ENCODE data around the gene TPT1.

The TPT1 gene

DNA sequence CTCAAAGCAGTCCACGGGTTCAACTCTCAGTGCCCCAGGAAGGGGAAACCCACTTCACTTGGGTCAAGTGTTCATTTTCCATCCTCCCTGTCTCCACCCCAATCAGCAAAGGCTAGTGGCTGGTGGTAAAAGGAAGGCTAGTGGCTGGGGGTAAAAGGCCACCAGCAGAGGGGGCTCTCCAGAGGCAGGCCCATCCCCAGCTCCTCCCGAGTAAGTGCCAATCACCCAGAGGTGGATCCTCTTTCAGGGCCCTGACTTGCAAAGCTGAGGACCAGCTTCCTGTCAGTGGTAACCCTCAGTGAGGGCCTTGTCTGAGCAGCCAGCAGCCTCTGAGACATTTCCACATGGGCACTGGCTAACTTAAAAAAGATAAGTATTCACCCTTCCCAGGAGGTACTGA, 22.0 kb upstream of the TPT1 start:
- no peak for DNase-seq (ENCODE audit: extremely low read depth, low read depth)
- no peak overlapping the region for H3K4me3 ChIP-seq (replicated peaks; ENCODE audit: low read depth, low read length)
- TF ChIP-seq, protein P1, sequence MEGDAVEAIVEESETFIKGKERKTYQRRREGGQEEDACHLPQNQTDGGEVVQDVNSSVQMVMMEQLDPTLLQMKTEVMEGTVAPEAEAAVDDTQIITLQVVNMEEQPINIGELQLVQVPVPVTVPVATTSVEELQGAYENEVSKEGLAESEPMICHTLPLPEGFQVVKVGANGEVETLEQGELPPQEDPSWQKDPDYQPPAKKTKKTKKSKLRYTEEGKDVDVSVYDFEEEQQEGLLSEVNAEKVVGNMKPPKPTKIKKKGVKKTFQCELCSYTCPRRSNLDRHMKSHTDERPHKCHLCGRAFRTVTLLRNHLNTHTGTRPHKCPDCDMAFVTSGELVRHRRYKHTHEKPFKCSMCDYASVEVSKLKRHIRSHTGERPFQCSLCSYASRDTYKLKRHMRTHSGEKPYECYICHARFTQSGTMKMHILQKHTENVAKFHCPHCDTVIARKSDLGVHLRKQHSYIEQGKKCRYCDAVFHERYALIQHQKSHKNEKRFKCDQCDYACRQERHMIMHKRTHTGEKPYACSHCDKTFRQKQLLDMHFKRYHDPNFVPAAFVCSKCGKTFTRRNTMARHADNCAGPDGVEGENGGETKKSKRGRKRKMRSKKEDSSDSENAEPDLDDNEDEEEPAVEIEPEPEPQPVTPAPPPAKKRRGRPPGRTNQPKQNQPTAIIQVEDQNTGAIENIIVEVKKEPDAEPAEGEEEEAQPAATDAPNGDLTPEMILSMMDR (IDR thresholded peaks at IDR 0.05; ENCODE audit: low read depth, low read length, missing control alignments) = peak; percentile 20

DNA sequence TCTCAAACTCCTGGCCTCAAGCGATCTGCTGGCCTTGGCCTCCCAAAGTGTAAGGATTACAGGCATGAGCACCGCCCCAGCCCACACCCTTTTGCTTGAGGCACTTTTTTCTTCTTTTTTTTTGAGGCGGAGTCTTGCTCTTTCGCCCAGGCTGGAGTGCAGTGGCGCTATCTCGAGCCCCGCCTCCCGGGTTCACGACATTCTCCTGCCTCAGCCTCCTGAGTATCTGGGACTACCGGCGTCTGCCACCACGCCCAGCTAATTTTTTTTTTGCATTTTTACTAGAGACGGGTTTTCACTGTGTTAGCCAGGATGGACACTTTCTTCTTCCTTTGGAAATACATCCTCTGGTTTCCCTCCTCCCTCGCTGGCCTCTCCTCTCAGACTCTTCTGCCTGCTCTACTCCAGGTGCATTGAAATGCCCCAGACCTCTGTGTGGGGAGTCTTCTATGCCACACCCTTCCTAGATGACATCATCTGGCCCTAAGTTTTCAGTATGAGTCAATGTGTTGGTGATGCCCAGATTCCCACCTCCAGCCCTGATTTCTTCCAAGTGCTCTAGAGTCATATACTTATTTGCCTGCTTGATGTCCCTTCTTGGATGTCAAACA, 20.7 kb upstream of the TPT1 start:
- H3K4me3 ChIP-seq (replicated peaks; ENCODE audit: low read depth, low read length) = no peak overlapping the region
- TF ChIP-seq, protein P1 (IDR thresholded peaks at IDR 0.05; ENCODE audit: low read depth, low read length, missing control alignments) = no peak
- DNase-seq (ENCODE audit: extremely low read depth, low read depth) = no peak

DNA sequence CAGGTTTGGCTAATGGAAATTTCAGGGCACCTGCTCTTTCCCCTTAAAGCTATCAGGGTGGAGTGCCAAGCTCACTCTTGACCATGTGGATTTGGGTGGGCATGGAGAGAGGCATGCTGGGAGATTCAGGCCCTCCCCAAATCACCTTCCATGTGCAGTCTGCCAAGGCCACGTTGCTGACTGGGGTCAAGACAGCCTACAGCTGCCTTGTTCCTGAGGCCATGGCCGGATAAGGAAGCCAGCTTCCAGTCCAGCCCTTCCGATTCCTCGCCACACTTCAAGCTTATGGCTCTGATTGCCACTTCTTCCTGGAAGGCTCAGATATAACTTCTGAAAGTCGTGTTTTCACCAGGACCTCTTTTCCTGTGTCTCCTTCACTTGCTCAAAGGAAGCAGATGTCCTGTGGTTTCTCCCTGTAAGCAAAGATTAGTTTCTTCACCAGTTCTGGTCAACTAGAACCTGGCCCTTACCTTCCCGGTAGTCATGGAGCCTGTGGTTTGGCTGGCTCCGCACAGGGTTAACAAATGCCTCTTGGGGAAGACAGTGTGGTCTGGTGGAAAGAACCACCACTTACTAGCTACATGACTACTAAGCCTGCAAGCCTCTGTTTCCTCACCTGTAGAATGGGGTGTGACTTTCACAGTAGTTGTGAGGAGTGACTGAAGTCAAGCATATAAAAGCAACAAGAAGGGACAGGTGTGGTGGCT, 16.1 kb upstream of the TPT1 start:
- H3K4me3 ChIP-seq (replicated peaks; ENCODE audit: low read depth, low read length) = no peak overlapping the region
- TF ChIP-seq, protein P1 (IDR thresholded peaks at IDR 0.05; ENCODE audit: low read depth, low read length, missing control alignments) = no peak
- DNase-seq (ENCODE audit: extremely low read depth, low read depth) = no peak

DNA sequence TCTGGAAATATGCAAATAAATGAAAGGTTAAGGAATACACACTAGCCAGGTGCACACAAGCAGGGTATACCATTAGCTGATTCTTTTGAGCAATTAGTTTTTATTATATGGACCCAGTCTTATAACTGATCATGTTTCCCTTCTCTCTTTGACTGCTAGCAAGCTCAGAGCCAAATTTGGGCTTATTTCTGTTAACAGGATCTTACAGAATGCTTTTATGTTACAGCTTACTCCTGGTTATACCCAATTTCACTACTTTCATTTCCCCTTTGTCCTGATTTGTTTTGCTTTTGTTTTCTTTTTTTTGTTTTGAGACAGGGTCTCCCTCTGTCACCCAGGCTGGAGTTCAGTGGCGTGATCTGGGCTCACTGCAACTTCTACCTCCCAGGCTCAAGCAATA, 12.9 kb upstream of the TPT1 start:
- DNase-seq (ENCODE audit: extremely low read depth, low read depth) = no peak
- TF ChIP-seq, protein P1 (IDR thresholded peaks at IDR 0.05; ENCODE audit: low read depth, low read length, missing control alignments) = no peak

DNA sequence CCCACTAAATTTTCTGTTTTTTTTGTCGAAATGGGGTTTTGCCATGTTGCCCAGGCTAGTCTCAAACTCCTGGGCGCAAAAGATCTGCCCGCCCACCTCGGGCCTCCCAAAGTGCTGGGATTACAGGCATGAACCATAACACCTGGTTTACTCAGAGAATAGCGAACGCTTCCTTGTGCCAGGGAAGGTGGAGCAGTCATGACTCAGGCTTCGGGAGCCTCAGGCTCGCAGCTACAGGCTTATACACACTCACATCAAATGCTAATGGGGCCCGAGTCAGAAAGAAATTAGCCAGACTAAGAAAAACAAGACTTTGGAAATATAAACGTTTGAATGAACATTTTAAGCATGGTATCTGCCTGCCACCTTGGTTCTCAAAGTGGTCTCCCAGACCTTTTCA, 11.0 kb upstream of the TPT1 start:
- no peak overlapping the region for H3K4me3 ChIP-seq (replicated peaks; ENCODE audit: low read depth, low read length)
- TF ChIP-seq, protein P1 (IDR thresholded peaks at IDR 0.05; ENCODE audit: low read depth, low read length, missing control alignments) = no peak
- no peak for DNase-seq (ENCODE audit: extremely low read depth, low read depth)

More for the DNA sequence above, 12.9 kb upstream of the TPT1 start:
- no peak overlapping the region for H3K4me3 ChIP-seq (replicated peaks; ENCODE audit: low read depth, low read length)

DNA sequence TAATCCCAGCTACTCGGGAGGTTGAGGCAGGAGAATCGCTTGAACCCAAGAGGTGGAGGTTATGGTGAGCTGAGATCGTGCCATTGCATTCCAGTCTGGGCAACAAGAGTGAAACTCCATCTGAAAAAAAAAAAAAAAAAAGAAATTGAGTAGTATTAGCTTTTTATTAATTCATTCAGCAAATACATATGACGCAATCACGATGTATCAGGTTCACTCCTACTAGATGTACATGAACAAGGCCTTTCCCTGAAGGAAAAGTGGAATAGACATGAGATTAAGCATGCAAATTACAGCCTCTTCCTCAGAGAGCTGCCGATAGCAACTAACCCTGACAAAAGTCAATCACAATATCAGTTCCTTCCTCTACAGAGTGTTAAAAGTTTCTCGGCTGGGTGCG, 9.2 kb upstream of the TPT1 start:
- DNase-seq (ENCODE audit: extremely low read depth, low read depth) = no peak
- H3K4me3 ChIP-seq (replicated peaks; ENCODE audit: low read depth, low read length) = no peak overlapping the region
- TF ChIP-seq, protein P1 (IDR thresholded peaks at IDR 0.05; ENCODE audit: low read depth, low read length, missing control alignments) = no peak
